ENCODE data around the gene TMEM135.

TMEM135 gene

DNA sequence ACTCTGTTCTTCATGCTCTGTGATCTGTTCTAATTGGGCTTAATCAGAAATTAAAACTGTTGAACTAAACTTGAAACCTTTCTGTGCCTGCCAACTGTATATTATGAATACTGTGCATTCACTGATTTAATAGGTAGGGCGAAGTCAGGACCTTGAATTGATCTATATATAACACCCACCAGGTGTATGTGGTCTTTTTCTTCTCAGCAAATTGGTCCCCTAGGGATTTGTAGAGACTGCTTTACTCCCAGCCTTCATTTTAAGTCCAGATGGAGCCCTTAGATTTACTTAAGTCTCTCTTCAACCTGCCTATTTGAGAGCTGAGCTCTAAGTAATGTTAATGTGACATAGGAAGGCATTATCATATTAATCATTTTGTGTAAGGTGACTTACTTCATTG is 257.5 kb downstream of the TMEM135 start:
- Histone ChIP-seq H3K9me2 (replicated peaks; ENCODE audit: insufficient read depth, low read length) (no peaks in the 10 kb centered on the region), H3K9ac (ENCODE audit: low read length) (no peak overlapping the region), H3K79me2 (ENCODE audit: insufficient read depth, low read length) (no peaks in the 10 kb centered on the region), H3K4me3 (ENCODE audit: insufficient read depth, low read length, poor library complexity, severe bottlenecking) (no peak overlapping the region), H4K20me1 (ENCODE audit: low read depth, low read length) (no peaks in the 10 kb centered on the region), H3F3A (ENCODE audit: insufficient read depth) (no peaks in the 10 kb centered on the region), H2AFZ (ENCODE audit: low read depth, low read length, severe bottlenecking) (no peak overlapping the region), H3K36me3 (ENCODE audit: low read length) (no peaks in the 10 kb centered on the region), H3K27ac (ENCODE audit: low read depth, low read length) (no peak overlapping the region), H3K9me3 (ENCODE audit: insufficient read depth, low read length) (no peaks in the 10 kb centered on the region), H3K4me2 (ENCODE audit: low read depth, low read length, poor library complexity, severe bottlenecking) (no peak overlapping the region), H3K27me3 (ENCODE audit: low read length) (no peaks in the 10 kb centered on the region)
- TF ChIP-seq EZH2phosphoT487 (conservative IDR thresholded peaks at IDR 0.05; ENCODE audit: low read length) (no peak), CTCF (IDR thresholded peaks at IDR 0.05; ENCODE audit: insufficient read depth, low read length, poor library complexity, severe bottlenecking) (no peak)

DNA sequence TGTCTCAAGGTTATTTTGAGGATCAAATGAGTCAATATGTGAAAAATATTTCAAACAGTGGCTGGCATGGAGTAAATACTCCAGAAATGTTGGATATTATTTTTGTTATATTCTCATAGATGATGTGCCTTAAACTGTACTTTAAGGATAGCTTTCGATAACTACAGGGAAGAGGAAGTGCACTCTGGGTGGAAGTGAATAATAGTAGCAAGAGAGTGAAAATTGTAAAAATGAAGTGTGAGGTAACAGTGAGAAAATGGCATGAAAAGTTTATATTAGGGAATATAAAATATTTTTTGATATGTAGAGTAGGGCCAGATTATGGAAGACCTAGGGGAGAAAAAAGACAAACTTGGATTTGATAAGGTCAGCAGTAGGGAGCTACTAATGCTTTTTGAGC is 258.9 kb downstream of the TMEM135 start:
- Histone ChIP-seq H4K20me1 (ENCODE audit: low read depth, low read length) (no peaks in the 10 kb centered on the region), H3K4me3 (ENCODE audit: insufficient read depth, low read length, poor library complexity, severe bottlenecking) (no peak overlapping the region), H3K79me2 (ENCODE audit: insufficient read depth, low read length) (no peaks in the 10 kb centered on the region), H2AFZ (ENCODE audit: low read depth, low read length, severe bottlenecking) (no peak overlapping the region), H3K9ac (ENCODE audit: low read length) (no peak overlapping the region), H3K27me3 (ENCODE audit: low read length) (no peaks in the 10 kb centered on the region), H3F3A (ENCODE audit: insufficient read depth) (no peaks in the 10 kb centered on the region), H3K9me3 (ENCODE audit: insufficient read depth, low read length) (no peaks in the 10 kb centered on the region), H3K27ac (ENCODE audit: low read depth, low read length) (no peak overlapping the region), H3K36me3 (ENCODE audit: low read length) (no peaks in the 10 kb centered on the region), H3K4me2 (ENCODE audit: low read depth, low read length, poor library complexity, severe bottlenecking) (no peak overlapping the region), H3K9me2 (replicated peaks; ENCODE audit: insufficient read depth, low read length) (no peaks in the 10 kb centered on the region)
- TF ChIP-seq CTCF (IDR thresholded peaks at IDR 0.05; ENCODE audit: insufficient read depth, low read length, poor library complexity, severe bottlenecking) (no peak), EZH2phosphoT487 (conservative IDR thresholded peaks at IDR 0.05; ENCODE audit: low read length) (no peak)

DNA sequence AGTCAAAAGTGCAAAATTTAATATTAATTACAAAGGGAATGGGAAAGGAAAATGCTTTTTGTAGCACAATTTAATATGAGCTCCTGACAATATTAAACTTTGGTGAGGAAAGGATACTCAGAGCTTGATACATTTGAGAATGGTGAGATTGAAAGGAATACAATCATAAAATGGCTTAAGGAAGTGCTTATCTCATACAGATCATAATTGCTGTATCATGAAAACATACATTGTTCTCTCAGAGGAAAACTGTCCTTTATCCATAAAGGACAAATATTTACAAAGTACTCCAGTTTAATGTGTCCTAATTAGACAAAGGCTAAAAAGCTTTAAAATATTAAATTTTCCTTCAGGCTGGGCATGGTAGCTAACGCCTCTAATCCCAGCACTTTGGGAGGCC is 260.4 kb downstream of the TMEM135 start:
- Histone ChIP-seq H3K4me3 (ENCODE audit: insufficient read depth, low read length, poor library complexity, severe bottlenecking) (no peak overlapping the region), H2AFZ (ENCODE audit: low read depth, low read length, severe bottlenecking) (no peak overlapping the region), H3K36me3 (ENCODE audit: low read length) (no peaks in the 10 kb centered on the region), H4K20me1 (ENCODE audit: low read depth, low read length) (no peaks in the 10 kb centered on the region), H3K27me3 (ENCODE audit: low read length) (no peaks in the 10 kb centered on the region), H3K4me2 (ENCODE audit: low read depth, low read length, poor library complexity, severe bottlenecking) (no peak overlapping the region), H3K9me3 (ENCODE audit: insufficient read depth, low read length) (no peaks in the 10 kb centered on the region), H3K27ac (ENCODE audit: low read depth, low read length) (no peak overlapping the region), H3K9me2 (replicated peaks; ENCODE audit: insufficient read depth, low read length) (no peaks in the 10 kb centered on the region), H3F3A (ENCODE audit: insufficient read depth) (no peaks in the 10 kb centered on the region), H3K79me2 (ENCODE audit: insufficient read depth, low read length) (no peaks in the 10 kb centered on the region), H3K9ac (ENCODE audit: low read length) (no peak overlapping the region)
- TF ChIP-seq EZH2phosphoT487 (conservative IDR thresholded peaks at IDR 0.05; ENCODE audit: low read length) = no peak
- no peak for TF ChIP-seq CTCF (IDR thresholded peaks at IDR 0.05; ENCODE audit: insufficient read depth, low read length, poor library complexity, severe bottlenecking)
